Measurements from ENCODE around the gene C21orf58.

GRCh38 chr21:46285206-46285661 lies 38.4 kb downstream of the C21orf58 start, which contains the start of gene MCM3AP:
- TF ChIP-seq POLR2A (IDR thresholded peaks at IDR 0.05), result no peak
- TF ChIP-seq, protein P1, sequence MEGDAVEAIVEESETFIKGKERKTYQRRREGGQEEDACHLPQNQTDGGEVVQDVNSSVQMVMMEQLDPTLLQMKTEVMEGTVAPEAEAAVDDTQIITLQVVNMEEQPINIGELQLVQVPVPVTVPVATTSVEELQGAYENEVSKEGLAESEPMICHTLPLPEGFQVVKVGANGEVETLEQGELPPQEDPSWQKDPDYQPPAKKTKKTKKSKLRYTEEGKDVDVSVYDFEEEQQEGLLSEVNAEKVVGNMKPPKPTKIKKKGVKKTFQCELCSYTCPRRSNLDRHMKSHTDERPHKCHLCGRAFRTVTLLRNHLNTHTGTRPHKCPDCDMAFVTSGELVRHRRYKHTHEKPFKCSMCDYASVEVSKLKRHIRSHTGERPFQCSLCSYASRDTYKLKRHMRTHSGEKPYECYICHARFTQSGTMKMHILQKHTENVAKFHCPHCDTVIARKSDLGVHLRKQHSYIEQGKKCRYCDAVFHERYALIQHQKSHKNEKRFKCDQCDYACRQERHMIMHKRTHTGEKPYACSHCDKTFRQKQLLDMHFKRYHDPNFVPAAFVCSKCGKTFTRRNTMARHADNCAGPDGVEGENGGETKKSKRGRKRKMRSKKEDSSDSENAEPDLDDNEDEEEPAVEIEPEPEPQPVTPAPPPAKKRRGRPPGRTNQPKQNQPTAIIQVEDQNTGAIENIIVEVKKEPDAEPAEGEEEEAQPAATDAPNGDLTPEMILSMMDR (IDR thresholded peaks at IDR 0.05), result no peak
- TF ChIP-seq EP300 (IDR thresholded peaks at IDR 0.05), result no peak

Measured in tibial nerve (tissue), 4 donors.